Gastroesophageal sphincter (tissue), 3 donors: ENCODE data around the gene MTA1.
A peak's percentile ranks its signal among the peaks of the same experiment; 100 is the strongest.

Experiments
- POLR2A ChIP-seq, 2 donors: fragments of 450-650 bp; IDR thresholded peaks; one replicate each; pipeline ENCODE4 v1.6.1; 2017; ENCODE audit warnings: antibody characterized with exemption in 2 of 2, mild to moderate bottlenecking in 2 of 2, moderate library complexity in 1 of 2
- POLR2AphosphoS5 ChIP-seq: sonication (generic); formaldehyde crosslinking; IDR thresholded peaks from one replicate; pipeline ENCODE4 v1.6.1; 2017; ENCODE audit warnings: antibody characterized with exemption
- TF ChIP-seq, protein P1 (sequence below), 4 experiments: fragments of 200-600 bp in 2 of 4; fragments of 450-650 bp in 2 of 4; sonication (generic) in 1 of 4; IDR thresholded peaks; one replicate each; pipeline ENCODE4 v1.5.1; 2017 to 2019; ENCODE audit warnings: antibody characterized with exemption in 4 of 4, mild to moderate bottlenecking in 2 of 4, moderate library complexity in 2 of 4

- TF ChIP-seq POLR2AphosphoS5 (peak; percentile 8), POLR2A (IDR thresholded peaks at IDR 0.05) (no peak)
- TF ChIP-seq, protein P1, sequence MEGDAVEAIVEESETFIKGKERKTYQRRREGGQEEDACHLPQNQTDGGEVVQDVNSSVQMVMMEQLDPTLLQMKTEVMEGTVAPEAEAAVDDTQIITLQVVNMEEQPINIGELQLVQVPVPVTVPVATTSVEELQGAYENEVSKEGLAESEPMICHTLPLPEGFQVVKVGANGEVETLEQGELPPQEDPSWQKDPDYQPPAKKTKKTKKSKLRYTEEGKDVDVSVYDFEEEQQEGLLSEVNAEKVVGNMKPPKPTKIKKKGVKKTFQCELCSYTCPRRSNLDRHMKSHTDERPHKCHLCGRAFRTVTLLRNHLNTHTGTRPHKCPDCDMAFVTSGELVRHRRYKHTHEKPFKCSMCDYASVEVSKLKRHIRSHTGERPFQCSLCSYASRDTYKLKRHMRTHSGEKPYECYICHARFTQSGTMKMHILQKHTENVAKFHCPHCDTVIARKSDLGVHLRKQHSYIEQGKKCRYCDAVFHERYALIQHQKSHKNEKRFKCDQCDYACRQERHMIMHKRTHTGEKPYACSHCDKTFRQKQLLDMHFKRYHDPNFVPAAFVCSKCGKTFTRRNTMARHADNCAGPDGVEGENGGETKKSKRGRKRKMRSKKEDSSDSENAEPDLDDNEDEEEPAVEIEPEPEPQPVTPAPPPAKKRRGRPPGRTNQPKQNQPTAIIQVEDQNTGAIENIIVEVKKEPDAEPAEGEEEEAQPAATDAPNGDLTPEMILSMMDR (IDR thresholded peaks at IDR 0.05), result no peak
These were observed 54.3 kb downstream of the MTA1 start for GRCh38 chr14:105473677-105474482.
